ENCODE data around the gene GRHL1.

GRHL1 gene

DNA sequence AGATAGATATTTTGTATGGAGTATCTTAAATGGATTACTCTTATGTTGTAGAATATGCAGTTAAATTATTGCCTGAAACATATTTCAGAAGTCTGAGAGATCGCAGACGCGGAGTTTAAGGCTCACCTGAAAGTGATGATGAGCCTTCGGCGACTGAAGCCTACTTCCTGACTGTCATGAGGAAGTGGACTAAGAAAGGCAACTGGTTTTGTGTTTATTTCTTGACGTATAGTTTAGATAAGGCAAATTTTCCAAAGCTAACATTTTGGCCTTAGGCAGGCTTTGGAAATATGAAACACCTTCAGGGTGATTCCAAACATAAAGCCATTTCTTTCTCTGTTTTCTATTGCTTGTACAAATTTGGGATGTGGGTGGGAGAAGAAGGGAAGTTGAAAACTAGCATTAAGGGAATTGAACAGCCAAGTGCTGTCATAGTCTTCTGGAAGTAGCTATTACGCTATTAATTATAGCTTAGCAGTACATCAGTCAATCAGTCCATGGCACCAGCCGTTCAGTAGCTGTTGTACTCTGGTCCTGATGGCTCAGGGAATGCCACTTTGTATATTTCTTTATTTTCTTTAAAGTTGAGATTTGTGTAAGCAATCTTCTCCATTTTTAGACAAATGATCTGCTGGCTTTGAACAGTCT lies 1.5 kb downstream of the GRHL1 start:
- H3K4me3 ChIP-seq (ENCODE audit: low read depth in 1 of 2, low read length in 1 of 2), result peak overlapping the region in 1 of 2 experiments; percentile 76
- TF ChIP-seq CTCF (IDR thresholded peaks at IDR 0.05), result no peak
- H3K27me3 ChIP-seq, result peaks cover 88% of the 10 kb centered on the region
- no peaks in the 10 kb centered on the region for H3K36me3 ChIP-seq
- H3K27ac ChIP-seq, result no peak overlapping the region
- peaks cover 13 to 14% of the 10 kb centered on the region in 2 experiments for H3K4me1 ChIP-seq (ENCODE audit: control insufficient read depth in 1 of 2, insufficient read depth in 1 of 2, low read depth in 1 of 2, low read length in 1 of 2)
- no peaks in the 10 kb centered on the region for H3K9me3 ChIP-seq

DNA sequence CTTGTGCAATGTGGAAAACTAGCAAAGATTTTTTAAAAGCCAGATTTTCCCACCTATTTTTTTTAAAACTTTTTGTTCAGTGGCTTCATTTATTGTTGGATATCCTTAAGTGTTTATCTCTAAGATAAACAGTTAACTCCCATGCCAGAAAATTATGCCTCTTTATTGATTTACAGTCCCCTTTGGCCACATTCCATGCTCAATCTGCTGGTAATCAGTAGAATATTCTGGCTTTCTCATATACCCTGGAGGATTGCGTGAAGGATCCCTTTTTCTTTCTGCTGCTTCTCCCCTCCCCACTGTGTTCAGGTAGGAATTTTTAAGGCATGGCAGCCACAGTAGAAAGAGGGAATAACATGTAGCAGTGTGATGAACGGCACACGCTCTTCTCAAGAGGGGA lies 2.6 kb downstream of the GRHL1 start:
- H3K9me3 ChIP-seq, result no peaks in the 10 kb centered on the region
- no peaks in the 10 kb centered on the region for H3K36me3 ChIP-seq
- peaks cover 13 to 14% of the 10 kb centered on the region in 2 experiments for H3K4me1 ChIP-seq (ENCODE audit: control insufficient read depth in 1 of 2, insufficient read depth in 1 of 2, low read depth in 1 of 2, low read length in 1 of 2)
- H3K4me3 ChIP-seq (ENCODE audit: low read depth in 1 of 2, low read length in 1 of 2), result no peak overlapping the region
- no peak for TF ChIP-seq CTCF (IDR thresholded peaks at IDR 0.05)
- H3K27ac ChIP-seq, result no peak overlapping the region
- peaks cover 88% of the 10 kb centered on the region for H3K27me3 ChIP-seq

- H3K4me1 ChIP-seq (ENCODE audit: control insufficient read depth in 1 of 2, insufficient read depth in 1 of 2, low read depth in 1 of 2, low read length in 1 of 2), result peaks cover 0 to 2% of the 10 kb centered on the region in 2 experiments
- TF ChIP-seq CTCF (IDR thresholded peaks at IDR 0.05), result no peak
- peaks cover 78% of the 10 kb centered on the region for H3K27me3 ChIP-seq
- H3K9me3 ChIP-seq, result no peaks in the 10 kb centered on the region
- no peak overlapping the region for H3K4me3 ChIP-seq (ENCODE audit: low read depth in 1 of 2, low read length in 1 of 2)
- H3K36me3 ChIP-seq, result no peaks in the 10 kb centered on the region
- H3K27ac ChIP-seq, result no peak overlapping the region
Measured at GRCh38 chr2:9958057-9958456, 6.6 kb downstream of the GRHL1 start.

GRCh38 chr2:9959262-9959661 lies 7.8 kb downstream of the GRHL1 start:
- peaks cover 66% of the 10 kb centered on the region for H3K27me3 ChIP-seq
- peaks cover 0 to 10% of the 10 kb centered on the region in 2 experiments for H3K4me1 ChIP-seq (ENCODE audit: control insufficient read depth in 1 of 2, insufficient read depth in 1 of 2, low read depth in 1 of 2, low read length in 1 of 2)
- TF ChIP-seq CTCF (IDR thresholded peaks at IDR 0.05), result no peak
- H3K27ac ChIP-seq, result no peak overlapping the region
- H3K4me3 ChIP-seq (ENCODE audit: low read depth in 1 of 2, low read length in 1 of 2), result no peak overlapping the region
- H3K9me3 ChIP-seq, result no peaks in the 10 kb centered on the region
- H3K36me3 ChIP-seq, result no peaks in the 10 kb centered on the region

GRCh38 chr2:9961013-9961412 lies 9.5 kb downstream of the GRHL1 start:
- Histone ChIP-seq H3K27ac (no peak overlapping the region), H3K27me3 (peaks cover 49% of the 10 kb centered on the region), H3K36me3 (no peaks in the 10 kb centered on the region), H3K4me3 (ENCODE audit: low read depth in 1 of 2, low read length in 1 of 2) (no peak overlapping the region), H3K9me3 (no peaks in the 10 kb centered on the region), H3K4me1 (ENCODE audit: control insufficient read depth in 1 of 2, insufficient read depth in 1 of 2, low read depth in 1 of 2, low read length in 1 of 2) (peaks cover 13 to 24% of the 10 kb centered on the region in 2 experiments)
- no peak for TF ChIP-seq CTCF (IDR thresholded peaks at IDR 0.05)

All from neutrophil (primary cell).